GM19468 (cell line): ENCODE measurements around the gene PTH2R.
"Not testable (repeated sequence)": the region's sequence is repeated elsewhere in the genome, so short reads cannot be mapped to it uniquely, and the experiment has no call there.

Source experiments
- ATAC-seq: cut with Tn5 transposase; IDR thresholded peaks from one replicate; pipeline ENCODE4 v1.9.1; 2021; ENCODE audit warnings: mild to moderate bottlenecking, moderate library complexity, moderate number of reproducible peaks; ENCODE audit not compliant: unreplicated experiment; ENCODE audit errors: extremely low read depth

Gene PTH2R

DNA sequence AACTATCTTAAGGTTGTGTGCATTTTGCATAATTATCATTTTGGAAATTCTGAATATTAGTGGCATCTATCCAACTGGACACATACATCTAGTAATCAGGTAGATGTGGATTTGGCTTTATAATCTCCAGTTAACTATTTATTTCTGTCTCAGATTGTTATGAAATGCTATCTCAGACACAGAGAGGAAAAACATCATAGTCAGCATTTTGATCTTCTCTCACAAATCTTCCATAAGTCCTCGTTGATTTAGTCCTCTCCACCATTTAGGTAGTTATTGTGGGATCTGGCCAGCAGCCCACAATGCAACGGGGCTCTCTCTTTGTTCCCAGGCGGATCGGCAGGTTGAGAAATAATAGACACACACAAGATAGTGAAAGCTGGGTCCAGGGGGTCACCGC, 75.4 kb downstream of the PTH2R start:
- not testable (repeated sequence) for ATAC-seq

DNA sequence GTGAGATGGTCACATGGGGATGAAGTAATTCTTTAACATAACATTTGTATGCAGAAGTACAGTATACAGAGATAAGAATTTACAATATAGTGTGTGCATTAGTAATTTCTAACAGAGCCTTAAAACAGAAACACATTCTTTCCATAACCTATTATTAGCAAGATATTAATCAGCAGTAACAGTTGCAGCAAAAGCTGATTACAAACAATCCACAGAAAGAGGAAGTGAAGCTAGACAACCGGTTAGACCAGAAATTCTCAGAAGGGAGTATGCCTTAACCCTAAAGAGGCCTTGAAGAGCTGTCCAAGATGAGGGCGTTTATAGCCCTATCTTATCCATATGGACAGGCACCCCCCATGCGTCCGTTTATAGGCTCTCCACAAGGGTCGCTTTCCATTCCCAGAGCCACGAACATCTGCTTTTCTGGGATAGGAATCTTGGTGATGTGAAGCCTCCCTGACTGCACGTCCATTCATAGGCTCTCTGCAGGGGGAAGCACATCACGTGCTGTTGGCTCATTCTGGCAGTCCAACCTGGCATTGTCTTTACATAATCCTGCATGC, 75.9 kb downstream of the PTH2R start:
- not testable (repeated sequence) for ATAC-seq

DNA sequence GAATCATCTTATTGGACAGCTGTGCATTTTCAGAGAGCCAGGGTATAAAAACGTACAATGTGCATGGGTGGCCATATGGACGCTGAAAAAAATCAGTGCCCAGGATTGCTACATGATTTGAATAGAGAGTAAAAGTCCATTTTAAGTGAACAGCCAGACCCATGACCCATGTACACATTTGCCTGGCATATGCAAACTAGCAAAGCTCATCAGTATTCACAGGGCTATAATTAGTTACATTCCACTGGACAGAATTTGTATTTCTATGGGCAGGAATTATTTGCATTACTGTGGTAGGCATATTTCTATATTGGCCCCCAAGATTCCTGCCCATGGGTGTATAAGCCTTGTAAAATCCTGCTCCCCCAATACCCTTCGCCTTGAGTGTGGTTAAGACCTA, 78.8 kb downstream of the PTH2R start:
- ATAC-seq = no peak

DNA sequence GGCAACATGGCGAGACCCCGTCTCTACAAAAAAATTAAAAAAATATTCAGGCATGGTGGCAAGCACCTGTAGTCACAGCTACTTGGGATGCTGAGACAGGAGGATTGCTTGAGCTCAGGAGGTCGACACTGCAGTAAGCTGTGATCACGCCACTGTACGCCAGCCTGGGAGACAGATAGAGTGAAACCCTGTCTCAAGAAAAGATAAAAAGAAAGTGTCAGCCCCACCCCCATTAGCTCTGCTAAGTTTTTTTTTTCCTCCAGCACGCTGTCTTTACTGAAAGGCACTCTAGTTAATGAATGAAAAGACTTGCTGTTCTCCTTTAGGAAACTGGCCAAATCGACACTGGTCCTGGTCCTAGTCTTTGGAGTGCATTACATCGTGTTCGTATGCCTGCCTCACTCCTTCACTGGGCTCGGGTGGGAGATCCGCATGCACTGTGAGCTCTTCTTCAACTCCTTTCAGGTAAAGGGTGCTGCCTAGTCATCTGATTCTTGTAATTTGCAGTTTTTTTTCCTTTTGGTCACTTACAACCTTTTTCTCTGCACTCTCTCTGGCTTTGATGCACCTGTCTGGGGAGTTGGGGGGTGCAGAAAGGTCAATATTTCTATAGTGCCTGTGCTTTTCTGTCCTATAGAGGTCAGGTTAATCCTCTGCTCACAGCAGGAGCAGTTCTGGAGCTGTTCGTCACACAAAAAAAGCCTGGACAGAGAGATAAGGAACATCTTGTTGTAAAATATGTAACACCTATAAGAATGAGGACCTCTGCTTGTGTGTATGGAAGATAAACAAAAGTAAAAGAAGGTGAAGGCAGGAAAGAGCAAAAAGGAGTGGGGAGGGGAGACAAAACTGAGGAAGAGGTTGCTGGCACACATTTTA, 82.3 kb downstream of the PTH2R start:
- no peak for ATAC-seq

DNA sequence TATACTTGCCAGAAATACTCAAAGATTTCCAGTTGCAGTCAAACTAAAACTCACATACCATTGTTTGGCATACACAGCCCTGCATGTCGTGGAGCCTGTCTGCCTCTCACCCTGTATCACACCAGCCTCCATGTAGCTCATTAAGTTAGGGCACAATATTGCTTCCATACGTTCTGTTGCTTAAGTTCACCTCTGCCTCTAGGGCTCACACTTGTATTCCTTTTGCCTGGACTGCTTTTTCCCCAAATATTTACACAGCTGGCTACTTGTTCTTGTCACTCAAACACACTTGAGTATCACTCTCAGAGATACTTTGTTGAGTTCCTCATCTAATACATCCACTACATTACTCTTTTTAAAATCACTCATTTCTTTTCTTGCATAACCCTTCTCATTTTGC, 83.1 kb downstream of the PTH2R start:
- ATAC-seq = no peak

DNA sequence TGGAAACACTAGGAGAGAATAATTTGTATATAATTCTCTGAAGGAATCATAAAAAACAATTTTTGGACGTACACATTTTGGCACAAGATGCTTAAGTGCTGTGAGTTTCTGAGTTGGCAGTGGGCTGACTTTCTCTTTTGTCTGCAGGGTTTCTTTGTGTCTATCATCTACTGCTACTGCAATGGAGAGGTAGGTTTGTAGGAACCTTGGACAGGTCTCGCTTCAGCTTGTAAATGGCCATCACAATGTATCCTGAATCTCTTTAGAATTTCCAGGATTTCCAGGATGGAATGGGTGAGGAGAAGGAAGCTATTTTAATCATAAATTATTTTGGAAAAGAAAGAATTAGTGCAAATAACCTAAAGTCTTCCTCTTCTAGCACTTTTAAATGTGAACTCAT, 83.9 kb downstream of the PTH2R start:
- ATAC-seq = no peak

DNA sequence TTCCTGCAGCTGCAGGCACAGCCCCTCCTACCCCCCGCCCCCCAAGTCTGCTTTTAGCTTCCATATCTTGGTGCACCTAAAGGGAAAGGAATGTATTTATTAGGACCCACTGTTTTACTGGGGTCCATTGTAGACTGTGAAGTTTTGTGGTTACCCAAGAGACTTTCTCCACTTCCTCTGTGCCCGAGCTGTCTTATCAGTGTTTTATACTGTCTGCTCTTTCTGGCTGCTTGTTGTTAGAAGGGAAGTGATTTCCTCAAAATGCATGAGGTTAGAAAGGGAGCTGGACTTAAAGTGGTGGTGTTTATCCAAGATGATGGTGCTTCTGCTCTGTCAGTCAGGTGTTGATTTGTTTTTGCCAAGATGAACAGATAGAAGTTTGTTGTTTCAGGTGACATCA, 85.0 kb downstream of the PTH2R start:
- no peak for ATAC-seq

DNA sequence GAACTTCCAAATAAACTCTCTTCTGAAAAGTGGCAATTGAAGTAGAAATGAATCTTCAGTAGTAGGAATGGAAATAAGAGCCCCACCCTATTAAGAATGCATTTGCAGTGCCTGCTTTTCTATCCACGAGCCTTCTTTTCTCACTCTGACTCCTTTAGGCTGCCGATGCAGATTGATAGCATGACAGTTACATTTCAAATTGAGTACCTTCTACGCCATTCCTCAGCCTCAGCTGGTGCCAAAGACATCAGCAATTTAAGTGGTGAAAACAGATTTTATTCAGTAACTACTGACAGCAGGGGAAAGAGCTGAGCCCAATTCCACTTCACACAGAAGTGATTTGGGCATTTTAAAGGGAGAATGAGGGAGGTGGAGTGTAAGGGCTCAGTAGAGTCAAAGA, 85.5 kb downstream of the PTH2R start:
- ATAC-seq = no peak

DNA sequence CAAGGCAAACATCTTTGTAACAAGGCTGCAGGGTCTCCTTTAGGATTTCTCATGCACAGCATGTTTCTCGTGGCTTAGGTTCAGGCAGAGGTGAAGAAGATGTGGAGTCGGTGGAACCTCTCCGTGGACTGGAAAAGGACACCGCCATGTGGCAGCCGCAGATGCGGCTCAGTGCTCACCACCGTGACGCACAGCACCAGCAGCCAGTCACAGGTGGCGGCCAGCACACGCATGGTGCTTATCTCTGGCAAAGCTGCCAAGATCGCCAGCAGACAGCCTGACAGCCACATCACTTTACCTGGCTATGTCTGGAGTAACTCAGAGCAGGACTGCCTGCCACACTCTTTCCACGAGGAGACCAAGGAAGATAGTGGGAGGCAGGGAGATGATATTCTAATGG, 86.6 kb downstream of the PTH2R start:
- no peak for ATAC-seq

DNA sequence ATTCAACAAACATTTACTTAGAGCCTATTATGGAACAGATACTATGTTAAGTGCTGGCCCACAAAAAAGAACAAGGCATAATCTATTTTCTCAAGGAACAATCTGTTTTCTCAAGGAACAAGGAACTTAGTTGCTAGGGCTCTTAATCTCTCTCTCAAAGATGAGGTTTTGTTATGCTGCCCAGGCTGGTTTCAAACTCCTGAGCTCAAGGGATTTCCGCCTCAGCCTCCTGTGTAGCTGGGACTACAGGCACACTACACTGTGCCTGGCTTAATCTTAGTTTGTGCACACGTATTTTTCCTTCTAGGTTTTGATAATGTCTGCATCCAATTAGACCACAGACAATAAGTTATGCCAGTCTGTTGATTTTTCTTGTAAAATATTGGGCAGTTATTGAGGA, 89.5 kb downstream of the PTH2R start:
- no peak for ATAC-seq

DNA sequence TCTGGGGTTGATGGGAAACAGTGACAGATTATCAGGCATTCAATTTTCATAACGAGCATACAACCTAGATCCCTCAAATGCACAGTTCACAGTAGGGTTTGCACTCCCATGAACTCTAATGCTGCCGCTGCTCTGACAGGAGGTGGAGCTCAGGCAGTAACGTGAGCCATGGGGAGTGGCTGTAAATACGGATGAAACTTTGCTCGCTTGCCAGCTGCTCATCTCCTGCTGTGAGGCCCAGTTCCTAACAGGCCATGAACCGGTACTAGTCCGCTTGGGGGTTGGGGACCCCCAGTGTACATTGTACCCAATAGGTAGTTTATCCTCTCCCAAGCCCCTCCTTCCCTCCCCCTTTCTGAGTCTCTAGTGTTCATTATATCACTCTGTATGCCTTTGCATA, 94.6 kb downstream of the PTH2R start:
- ATAC-seq = no peak

DNA sequence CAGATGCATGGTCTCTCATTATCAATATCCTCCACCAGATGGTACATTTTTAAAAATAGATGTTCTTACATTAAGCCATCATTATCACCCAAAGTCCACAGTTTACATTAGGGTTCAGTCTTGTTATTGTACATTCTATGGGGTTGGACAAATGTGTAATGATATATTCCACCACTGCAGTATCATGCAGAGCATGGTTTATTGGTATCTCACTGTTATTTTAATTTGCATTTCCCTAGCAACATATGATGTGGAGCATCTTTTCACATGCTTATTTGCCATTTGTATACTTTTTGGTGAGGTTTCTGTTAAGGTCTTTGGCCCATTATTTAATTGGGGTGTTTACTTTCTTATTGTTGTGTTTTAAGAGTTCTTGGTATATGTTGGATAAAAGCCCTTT, 95.7 kb downstream of the PTH2R start:
- ATAC-seq = no peak

DNA sequence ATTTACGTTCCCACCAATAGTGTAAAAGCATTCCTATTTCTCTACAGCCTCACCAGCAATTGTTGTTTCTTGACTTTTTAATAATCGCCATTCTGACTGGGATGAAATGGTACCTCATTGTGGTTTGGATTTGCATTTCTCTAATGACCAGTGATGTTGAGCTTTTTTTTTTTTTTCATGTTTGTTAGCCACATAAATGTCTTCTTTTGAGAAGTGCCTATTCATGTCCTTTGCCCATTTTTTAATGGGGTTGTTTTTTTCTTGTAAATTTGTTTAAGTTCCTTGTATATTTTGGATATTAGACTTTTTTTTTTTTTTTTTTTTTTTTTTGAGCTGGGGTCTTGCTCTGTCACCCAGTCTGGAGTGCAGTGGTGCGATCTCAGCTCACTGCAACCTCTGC, 98.8 kb downstream of the PTH2R start:
- not testable (repeated sequence) for ATAC-seq

DNA sequence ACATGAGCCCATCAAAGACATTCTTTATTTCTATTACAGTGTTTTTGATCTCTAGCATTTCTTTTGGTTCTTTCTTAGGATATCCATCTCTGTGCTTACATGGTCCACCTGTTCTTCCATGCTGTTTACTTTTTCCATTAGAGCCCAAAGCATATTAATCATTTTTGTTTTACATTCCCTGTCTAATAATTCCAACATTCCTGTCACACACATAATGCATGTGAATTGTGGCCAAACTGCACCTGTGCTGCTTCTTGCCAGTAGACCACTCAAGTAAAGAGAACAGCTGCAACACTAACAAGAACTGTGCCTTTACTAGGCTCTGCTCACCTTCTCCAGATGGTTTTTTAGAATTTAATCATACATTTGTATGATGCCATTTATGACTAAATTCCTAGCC, 103.0 kb downstream of the PTH2R start:
- no peak for ATAC-seq

DNA sequence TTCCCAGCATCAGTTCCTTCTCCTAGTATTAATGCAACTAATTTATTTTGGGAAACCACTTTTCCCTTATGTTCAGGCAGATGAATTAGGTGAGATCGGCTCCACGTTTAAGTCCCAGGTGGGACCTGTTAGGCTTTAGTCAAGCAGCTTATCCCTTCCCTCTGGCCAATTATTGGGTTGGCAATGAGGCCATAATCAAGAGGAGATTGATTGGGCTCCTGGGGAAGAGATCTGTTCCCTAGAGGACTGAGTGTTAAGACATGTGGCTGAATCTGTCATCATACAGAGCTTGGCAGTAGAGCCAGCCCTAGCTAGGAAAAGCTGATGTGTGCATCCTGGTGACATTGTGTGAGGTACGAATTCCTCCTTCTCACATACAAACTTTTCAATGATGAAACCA, 104.4 kb downstream of the PTH2R start:
- no peak for ATAC-seq

DNA sequence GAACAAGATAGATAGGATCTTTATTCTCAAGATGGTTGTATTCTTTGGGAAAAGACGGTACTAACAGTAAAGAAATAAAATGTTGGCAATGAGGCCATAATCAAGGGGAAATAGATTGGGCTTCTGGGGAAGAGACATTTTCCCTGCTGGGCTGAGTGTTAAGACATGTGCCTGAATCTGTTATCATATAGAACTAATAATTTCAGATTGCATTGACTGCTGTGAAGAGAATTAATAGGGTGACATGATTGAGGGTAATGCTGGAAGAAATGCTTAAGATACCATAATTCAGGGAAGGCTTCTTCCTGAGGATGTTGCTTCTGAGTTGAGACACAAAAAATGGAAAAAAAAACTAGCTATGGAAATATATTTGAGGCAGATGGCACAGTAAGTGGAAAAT, 105.0 kb downstream of the PTH2R start:
- no peak for ATAC-seq

DNA sequence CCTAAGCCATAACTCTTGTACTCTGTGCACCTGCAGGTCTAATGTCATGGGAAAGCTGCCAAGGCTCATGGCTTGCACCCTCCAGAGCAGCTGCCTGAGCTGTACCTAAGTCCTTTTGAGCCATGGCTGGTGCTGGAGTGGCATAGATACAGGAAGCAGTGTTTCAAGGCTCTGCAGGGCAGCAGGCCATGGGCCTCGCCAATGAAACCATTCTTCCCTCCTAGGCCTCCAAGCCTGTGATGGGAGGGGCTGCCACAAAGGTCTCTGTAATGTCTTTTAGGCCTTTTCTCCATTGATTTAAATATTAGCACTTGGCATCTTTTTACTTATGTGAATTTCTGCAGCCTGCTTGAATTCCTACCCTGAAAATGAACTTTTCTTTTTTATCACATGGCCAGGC, 108.5 kb downstream of the PTH2R start:
- no peak for ATAC-seq

DNA sequence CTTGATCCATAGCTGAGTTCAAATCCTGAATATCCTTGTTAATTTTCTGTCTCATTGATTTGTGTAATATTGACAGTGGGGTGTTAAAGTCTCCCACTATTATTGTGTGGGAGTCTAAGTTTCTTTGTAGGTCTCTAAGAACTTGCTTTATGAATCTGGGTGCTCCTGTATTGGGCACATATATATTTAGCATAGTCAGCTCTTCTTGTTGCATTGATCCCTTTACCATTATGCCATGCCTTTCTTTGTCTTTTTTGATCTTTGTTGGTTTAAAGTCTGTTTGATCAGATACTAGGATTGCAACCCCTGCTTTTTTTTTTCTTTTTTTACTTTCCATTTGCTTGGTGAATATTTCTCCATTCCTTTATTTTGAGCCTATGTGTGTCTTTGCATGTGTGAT, 116.5 kb downstream of the PTH2R start:
- ATAC-seq = not testable (repeated sequence)

DNA sequence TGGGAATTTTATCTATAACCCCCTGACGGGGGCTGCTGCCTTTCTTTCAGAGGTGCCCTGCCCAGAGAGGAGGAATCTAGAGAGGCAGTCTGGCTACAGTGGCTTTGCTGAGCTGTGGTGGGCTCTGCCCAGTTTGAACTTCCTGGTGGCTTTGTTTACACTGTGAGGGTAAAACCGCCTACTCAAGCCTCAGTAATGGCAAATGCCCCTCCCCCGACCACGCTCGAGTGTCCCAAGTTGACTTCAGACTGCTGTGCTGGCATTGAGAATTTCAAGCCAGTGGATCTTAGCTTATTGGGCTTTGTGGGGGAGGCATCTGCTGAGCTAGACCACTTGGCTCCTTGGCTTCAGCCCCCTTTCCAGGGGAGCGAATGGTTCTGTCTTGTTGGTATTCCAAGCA, 118.6 kb downstream of the PTH2R start:
- ATAC-seq = not testable (repeated sequence)

DNA sequence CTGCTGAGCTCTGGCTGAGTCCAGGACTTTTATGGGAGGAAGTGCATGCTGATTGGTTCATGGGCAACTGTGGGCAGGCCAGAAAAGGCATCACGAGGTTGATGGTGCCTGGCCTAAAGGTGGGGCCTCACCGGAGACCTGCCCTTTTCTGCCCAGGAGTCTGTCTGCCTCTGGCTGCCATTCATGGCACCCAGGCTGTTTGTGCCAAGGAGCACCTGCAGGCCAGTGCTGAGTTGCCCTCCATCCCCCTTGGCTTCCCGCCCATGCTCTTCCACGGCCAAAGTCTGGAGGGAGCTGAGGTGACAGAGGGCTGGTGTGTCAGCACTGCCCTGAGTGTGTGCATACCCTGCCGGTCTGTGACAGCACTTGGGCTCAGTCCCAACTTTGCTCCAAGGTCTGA, 123.2 kb downstream of the PTH2R start:
- no peak for ATAC-seq

DNA sequence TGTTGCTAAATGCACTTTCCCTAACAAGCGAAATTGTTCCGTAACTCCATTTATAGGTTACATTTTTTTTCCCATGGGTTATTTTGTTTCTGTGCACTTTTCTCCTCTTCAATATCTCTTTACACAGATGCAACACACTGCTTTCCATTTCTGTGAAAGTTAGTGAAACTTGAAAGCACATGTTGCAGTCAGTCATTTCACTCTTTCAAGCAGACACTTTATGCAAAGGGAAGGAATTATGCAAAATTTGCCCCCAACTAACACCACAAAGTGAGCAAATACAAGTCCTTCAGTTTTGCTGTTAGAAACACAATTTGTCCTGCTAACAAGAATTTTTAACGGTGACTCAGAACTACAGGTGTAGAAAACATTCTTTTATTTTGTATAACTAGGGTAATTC, 124.8 kb downstream of the PTH2R start:
- ATAC-seq = no peak

DNA sequence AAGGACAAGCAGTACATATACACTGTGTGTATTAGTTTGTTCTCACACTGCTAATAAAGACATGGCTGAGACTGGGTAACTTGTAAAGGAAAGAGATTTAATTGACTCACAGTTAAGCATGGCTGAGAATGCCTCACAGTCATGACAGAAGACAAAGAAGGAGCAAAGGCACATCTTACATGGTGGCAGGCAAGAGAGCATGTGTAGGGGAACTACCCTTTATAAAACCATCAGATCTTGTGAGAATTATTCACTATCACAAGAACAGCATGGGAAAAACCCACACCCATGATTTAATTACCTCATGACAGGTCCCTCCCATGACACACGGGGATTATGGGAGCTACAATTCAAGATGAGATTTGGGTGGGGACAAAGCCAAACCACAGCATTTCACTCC, 129.0 kb downstream of the PTH2R start:
- not testable (repeated sequence) for ATAC-seq
